ENCODE results near the gene CABLES1. TPM values are rescaled to one million over a fixed set of nuclear protein-coding genes. Genes with fewer than 3 reads are reported as not detected.

The CABLES1 gene
- polyA plus RNA-seq, 3 donors, result 0.09 to 0.15 TPM; not detected in 1

- intact Hi-C loops (cut with micrococcal nuclease), result no loop called here
- Histone ChIP-seq H3K4me3 (replicated peaks in 1 of 3; ENCODE audit: low read depth in 2 of 3, low read length in 3 of 3) (no peak overlapping the region), H3K4me1 (ENCODE audit: control insufficient read depth in 1 of 2, insufficient read depth in 2 of 2, low read length in 2 of 2) (no peaks in the 10 kb centered on the region), H3K4me2 (replicated peaks; ENCODE audit: extremely low read depth, low read length, poor library complexity, severe bottlenecking) (no peak overlapping the region), H3K79me2 (ENCODE audit: insufficient read depth, low read length) (no peaks in the 10 kb centered on the region), H4K20me1 (ENCODE audit: insufficient read depth, low read length) (no peaks in the 10 kb centered on the region), H3K27me3 (ENCODE audit: control insufficient read depth in 2 of 2, insufficient read depth in 2 of 2, low read length in 2 of 2) (no peaks in the 10 kb centered on the region), H3K9ac (ENCODE audit: insufficient read depth, low read length, poor library complexity, severe bottlenecking) (no peak overlapping the region), H2AFZ (ENCODE audit: insufficient read depth, low read depth, low read length, poor library complexity, severe bottlenecking) (no peak overlapping the region), H3K36me3 (replicated peaks in 1 of 2; ENCODE audit: control insufficient read depth in 1 of 2, insufficient read depth in 2 of 2, low read length in 2 of 2) (no peaks in the 10 kb centered on the region), H3K27ac (ENCODE audit: low read depth in 1 of 2, low read length in 2 of 2) (no peak overlapping the region), H3K9me3 (replicated peaks in 1 of 2; ENCODE audit: control insufficient read depth in 1 of 2, insufficient read depth in 1 of 2, low read length in 2 of 2) (no peaks in the 10 kb centered on the region)
- H3K27ac Mint-ChIP-seq, result peak overlapping the region in 1 of 7 donors; percentile 64
- no peak for TF ChIP-seq CTCF (IDR thresholded peaks at IDR 0.05)
- peaks cover 0 to 7% (median 6%) of the 10 kb centered on the region in 3 donors for H3K27me3 Mint-ChIP-seq (ENCODE audit: low read depth in 3 of 3)
- WGBS (ENCODE audit: insufficient coverage), result 89% methylated on average over 6 of the region's 9 CpGs
- no peak overlapping the region for H3K4me3 Mint-ChIP-seq
- H3K4me1 Mint-ChIP-seq, result peaks cover 8% of the 10 kb centered on the region
- no peaks in the 10 kb centered on the region for H3K36me3 Mint-ChIP-seq
- peaks cover 2 to 12% (median 3%) of the 10 kb centered on the region in 7 donors for H3K9me3 Mint-ChIP-seq
- DNase-seq, result no peak
Observed at GRCh38 chr18:23205980-23206379, 70.7 kb downstream of the CABLES1 start.

GRCh38 chr18:23207191-23207955 is 72.1 kb downstream of the CABLES1 start:
- Histone ChIP-seq H3K4me3 (replicated peaks in 1 of 3; ENCODE audit: low read depth in 2 of 3, low read length in 3 of 3) (no peak overlapping the region), H3K27ac (ENCODE audit: low read depth in 1 of 2, low read length in 2 of 2) (no peak overlapping the region), H3K4me1 (ENCODE audit: control insufficient read depth in 1 of 2, insufficient read depth in 2 of 2, low read length in 2 of 2) (no peaks in the 10 kb centered on the region), H2AFZ (ENCODE audit: insufficient read depth, low read depth, low read length, poor library complexity, severe bottlenecking) (no peak overlapping the region), H3K79me2 (ENCODE audit: insufficient read depth, low read length) (no peaks in the 10 kb centered on the region), H3K36me3 (replicated peaks in 1 of 2; ENCODE audit: control insufficient read depth in 1 of 2, insufficient read depth in 2 of 2, low read length in 2 of 2) (no peaks in the 10 kb centered on the region), H3K9ac (ENCODE audit: insufficient read depth, low read length, poor library complexity, severe bottlenecking) (no peak overlapping the region), H3K4me2 (replicated peaks; ENCODE audit: extremely low read depth, low read length, poor library complexity, severe bottlenecking) (no peak overlapping the region), H4K20me1 (ENCODE audit: insufficient read depth, low read length) (no peaks in the 10 kb centered on the region), H3K9me3 (replicated peaks in 1 of 2; ENCODE audit: control insufficient read depth in 1 of 2, insufficient read depth in 1 of 2, low read length in 2 of 2) (no peaks in the 10 kb centered on the region), H3K27me3 (ENCODE audit: control insufficient read depth in 2 of 2, insufficient read depth in 2 of 2, low read length in 2 of 2) (no peaks in the 10 kb centered on the region)
- Mint-ChIP-seq H3K36me3 (no peaks in the 10 kb centered on the region), H3K4me1 (peaks cover 8% of the 10 kb centered on the region), H3K4me3 (no peak overlapping the region), H3K27me3 (ENCODE audit: low read depth in 3 of 3) (peaks cover 0 to 7% (median 6%) of the 10 kb centered on the region in 3 donors), H3K9me3 (peaks cover 2 to 12% (median 3%) of the 10 kb centered on the region in 7 donors), H3K27ac (peak overlapping the region in 1 of 7 donors; percentile 43)
- DNase-seq, result no peak
- intact Hi-C loops (cut with micrococcal nuclease), result no loop called here
- whole genome bisulfite sequencing (ENCODE audit: insufficient coverage), result 96% methylated on average over 6 of the region's 9 CpGs
- peak; percentile 36 for TF ChIP-seq CTCF (IDR thresholded peaks at IDR 0.05)
